Sigmoid colon (tissue), 4 donors: ENCODE measurements around the gene KIDINS220.

Experiments used
- CTCF ChIP-seq, 4 experiments: fragments of 450-650 bp in 3 of 4; fragments of 200-600 bp in 1 of 4; IDR thresholded peaks; one replicate each; pipeline ENCODE4 v1.5.1; 2016 to 2019; ENCODE audit warnings: antibody characterized with exemption in 4 of 4, mild to moderate bottlenecking in 3 of 4, moderate library complexity in 2 of 4
- POLR2A ChIP-seq, 2 donors: fragments of 450-650 bp; IDR thresholded peaks; one replicate each; pipeline ENCODE4 v1.6.1; 2016; ENCODE audit warnings: antibody characterized with exemption in 2 of 2, mild to moderate bottlenecking in 2 of 2, moderate library complexity in 2 of 2
- POLR2AphosphoS5 ChIP-seq, 4 donors: sonication (generic); formaldehyde crosslinking; IDR thresholded peaks; one replicate each; pipeline ENCODE4 v1.6.1; 2017; ENCODE audit warnings: antibody characterized with exemption in 4 of 4

- TF ChIP-seq CTCF (IDR thresholded peaks at IDR 0.05) (no peak), POLR2A (IDR thresholded peaks at IDR 0.05) (no peak), POLR2AphosphoS5 (IDR thresholded peaks at IDR 0.05) (no peak)
Observed at GRCh38 chr2:8800218-8800617, 37.2 kb downstream of the KIDINS220 start.
